GM19193 (cell line): Measurements from ENCODE around the gene SLC37A2.

ENCODE experiments used
- POLR2A ChIP-seq: IDR thresholded peaks from 4 replicates; pipeline ENCODE4 v1.6.1; 2011; ENCODE audit not compliant: insufficient read depth, insufficient read length; ENCODE audit errors: extremely low read depth

Gene SLC37A2

DNA sequence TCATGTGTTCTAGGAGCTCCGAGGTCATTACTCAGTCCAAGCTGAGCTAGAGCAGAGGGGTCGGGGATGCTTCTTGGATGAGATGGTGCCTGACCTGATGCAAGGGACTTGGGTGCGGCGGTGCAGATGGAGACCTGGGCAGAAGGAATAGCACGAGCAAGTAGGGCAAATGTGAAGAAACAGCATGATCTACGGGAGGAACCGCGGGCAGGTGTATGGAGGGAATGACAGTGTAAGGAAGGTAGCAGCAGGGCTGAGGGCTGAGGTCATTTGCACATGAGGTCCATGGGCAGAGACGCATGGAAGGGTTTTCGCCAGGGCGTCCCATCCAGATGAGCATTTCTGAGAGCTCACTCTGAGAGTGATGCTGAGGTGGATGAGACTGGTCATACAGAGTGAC, 14.9 kb downstream of the SLC37A2 start:
- TF ChIP-seq POLR2A, result no peak

DNA sequence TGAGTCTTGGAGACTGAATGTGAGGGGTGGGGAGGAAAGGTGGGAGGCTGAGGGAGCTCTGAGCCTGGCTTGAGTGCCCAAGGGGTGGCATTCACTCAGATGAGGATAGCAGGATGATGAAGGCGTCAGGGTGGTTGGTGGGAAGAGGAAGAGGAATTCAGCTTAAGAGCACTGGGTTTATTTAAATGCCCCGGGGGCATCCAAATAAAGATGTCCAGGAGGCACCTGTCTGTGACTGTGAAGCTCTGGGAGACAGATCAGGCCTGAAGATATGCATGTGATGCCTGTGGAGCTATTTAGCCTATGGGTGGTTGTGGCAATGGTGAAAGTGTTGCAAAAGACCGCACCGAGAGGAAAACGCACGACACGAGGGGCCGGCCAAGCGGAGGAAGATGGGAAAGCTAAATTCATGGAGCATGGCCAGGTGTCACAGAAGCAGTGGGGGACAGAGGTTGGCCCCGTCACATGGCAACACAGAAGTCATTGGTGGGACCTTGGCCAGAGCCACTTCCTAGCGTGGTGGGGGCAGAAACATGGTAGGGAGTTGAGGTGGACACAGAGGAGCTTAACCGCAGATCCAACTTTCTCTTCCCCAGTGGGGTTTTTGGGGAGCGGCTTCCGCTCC, 15.5 kb downstream of the SLC37A2 start:
- TF ChIP-seq POLR2A, result no peak

DNA sequence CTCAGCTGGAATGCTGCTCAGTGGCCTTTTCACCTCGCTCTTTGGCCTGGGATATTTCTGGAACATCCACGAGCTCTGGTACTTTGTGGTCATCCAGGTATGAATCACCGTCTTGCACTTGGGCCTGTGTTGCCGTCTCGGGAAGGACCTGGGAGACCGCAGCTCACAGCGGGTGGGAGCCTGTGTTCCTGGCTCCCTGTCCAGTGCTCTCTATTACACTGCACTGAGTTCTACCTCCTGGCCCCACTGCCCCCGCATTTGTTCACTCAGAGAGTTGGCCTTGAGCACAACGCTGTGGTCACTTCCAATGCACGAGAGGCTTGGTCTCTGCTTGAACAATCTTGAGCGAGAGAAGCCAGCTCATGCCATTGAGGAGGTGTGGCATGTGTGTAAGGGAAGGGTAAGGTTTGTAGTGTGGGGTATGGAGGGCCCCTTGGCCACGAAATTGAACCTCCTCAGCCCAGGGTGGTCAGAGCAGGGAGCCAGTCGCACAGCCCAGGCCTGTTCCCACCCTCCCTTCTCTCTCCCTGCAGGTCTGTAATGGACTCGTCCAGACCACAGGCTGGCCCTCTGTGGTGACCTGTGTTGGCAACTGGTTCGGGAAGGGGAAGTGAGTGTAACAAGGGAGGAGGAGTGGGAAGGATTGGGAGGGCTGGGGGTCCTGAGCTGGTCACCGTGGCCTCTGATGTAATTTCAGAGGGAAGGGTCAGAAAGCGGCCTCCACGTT, 16.2 kb downstream of the SLC37A2 start:
- TF ChIP-seq POLR2A, result no peak

DNA sequence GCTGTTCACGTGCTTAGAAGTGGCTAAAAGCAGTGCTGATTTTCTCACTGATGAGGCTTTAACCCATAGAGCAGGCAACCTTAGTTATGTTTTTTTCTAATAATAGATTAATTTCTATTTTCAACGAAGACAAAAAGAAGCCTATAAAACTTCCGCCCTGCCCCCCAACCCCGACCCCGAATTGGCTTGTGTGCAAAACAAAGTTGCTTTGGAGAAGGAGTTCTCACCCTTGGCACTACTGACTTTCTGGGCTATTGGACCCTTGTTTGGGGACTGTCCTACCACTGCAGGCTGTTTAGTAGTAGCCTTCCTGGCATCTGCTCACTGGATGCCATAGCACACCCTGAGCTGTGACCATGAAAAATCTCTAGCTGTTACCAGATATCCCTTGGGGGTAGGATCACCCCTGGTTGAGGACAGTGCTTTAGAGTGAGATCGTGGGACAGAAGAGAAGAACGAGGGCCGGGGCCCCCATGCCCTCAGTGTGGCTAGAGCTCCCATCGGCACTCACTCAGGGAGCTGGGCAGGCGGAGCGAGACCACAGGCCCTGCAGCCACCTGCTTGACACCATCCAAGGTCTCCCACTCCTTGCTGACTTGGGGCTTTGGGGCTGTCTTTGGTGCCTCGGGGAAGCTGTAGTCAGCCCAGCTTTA, 16.9 kb downstream of the SLC37A2 start:
- TF ChIP-seq POLR2A, result no peak

DNA sequence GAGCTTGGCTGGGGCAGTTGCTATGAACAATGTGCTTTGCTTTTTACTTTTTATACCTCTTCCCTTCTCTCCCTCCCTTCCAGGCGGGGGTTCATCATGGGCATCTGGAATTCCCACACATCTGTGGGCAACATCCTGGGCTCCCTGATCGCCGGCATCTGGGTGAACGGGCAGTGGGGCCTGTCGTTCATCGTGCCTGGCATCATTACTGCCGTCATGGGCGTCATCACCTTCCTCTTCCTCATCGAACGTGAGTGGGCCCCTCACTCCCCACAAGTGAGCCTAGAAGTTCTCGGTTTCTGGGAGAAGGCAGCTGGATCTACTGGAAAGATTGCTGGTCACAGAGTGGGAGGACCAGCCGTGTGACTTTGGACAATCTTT, 17.4 kb downstream of the SLC37A2 start:
- TF ChIP-seq POLR2A, result no peak

DNA sequence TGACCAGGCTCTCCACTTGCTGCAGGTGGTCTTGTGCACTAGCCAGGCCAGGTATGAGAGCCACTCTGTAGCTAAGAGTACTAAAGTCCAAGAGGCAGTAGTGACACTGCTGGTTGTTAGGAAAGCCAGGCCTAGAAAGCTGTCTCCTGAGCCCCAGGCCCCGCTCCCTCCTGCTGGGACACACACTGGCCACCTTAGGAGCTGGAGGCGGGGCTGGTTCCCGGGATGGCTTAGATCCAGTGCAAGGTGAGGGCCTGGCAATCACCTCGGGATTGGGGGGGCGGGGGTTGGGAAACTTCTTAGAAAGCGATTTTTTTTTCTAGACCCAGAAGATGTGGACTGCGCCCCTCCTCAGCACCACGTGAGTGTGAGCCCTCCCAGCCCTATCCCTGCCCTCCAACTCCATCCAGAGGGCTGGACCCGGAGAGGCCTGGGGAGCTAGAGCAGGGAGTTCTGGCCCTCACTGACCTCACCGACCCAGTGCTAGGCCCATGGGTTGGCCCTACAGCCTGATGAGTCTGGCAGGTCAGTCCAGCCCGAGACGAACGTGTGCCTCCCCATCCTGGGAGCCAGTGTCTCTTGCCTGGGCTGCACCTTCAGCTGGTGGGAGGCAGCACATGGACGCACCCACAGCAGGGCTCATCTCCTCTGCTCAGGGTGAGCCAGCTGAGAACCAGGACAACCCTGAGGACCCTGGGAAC, 18.1 kb downstream of the SLC37A2 start:
- no peak for TF ChIP-seq POLR2A

DNA sequence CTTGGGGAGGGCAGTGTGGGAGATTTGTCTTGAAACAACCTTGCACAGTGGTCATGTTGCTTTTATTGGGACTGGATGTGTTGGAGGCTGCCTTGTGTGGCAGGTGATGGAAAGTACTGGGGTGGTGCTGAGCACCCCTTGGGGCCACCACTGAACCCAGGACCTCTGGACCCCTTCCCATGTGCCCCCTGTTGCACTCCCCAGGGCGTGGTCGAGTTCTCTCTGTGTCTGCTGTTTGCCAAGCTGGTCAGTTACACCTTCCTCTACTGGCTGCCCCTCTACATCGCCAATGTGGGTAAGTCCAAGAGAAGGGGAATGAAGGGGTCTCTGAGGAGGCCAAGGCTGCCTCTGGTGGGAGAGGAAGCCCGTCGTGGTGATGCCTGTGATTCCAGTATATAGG, 18.9 kb downstream of the SLC37A2 start:
- TF ChIP-seq POLR2A, result no peak

DNA sequence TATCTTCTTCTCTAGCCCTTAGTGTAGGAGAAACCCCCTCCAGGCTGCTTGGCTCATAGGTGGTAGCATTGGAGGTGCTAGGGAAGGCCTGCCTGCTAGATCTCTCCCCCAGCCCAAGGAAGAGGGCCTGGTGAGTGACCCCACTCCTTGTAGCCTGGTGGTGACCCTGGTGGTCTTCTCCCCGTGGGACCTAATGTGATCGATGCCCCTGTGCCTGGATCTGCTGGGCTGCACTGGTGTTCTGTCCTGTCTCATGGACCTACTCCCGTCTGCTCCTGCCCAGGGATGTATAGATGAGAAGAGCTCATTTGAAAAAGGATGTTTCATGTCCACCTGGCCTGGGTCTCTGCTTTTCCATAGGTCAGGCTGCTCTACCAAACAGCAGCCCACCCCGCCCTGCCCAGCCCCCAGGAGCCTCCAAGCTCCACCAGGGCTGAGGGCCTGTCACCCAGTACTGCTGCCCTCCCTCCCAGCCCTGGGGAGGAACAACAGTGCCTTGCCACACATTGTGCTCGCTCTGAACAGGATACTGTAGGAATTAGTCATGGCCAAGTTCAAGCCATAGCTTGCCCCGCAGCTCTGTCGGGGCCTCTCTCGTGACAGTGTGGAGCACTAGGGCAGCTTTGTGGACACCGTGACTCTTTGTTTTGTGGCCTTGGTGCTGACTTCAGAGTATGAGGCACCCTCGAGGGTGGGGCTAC, 19.7 kb downstream of the SLC37A2 start:
- no peak for TF ChIP-seq POLR2A

DNA sequence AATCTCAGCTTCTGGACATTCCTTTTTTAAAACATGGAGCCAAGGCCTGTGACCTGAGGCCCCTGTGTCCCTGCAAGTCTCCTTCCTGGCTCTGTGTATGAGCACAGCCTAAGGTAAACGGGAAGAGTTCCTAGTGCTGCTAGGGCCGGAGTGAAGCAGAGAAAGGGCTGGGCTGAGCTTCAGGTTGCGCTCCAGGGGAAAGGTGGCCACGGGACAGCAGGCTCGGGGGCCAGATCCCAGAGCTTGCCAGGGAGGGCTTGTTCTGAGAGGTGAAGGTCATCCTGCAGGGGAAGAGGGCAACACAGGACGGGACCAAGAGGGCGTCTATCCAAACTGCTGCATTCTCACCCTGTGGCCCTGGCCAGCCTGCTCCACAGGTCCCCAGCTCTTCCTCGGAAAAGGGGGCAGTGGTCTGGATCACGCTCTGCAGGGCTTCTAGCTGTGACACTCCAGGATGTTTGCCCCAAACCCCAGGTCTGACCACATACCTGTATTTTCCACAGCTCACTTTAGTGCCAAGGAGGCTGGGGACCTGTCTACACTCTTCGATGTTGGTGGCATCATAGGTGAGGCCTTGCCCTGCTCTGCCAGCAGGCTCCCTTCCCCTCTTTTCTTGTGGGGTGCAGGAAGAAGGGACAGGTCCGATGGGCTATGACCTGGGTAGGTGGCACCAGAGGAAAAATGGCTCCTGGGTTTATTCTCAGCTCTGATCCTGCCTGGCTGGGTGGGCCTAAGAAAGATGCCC, 20.4 kb downstream of the SLC37A2 start:
- TF ChIP-seq POLR2A, result no peak

DNA sequence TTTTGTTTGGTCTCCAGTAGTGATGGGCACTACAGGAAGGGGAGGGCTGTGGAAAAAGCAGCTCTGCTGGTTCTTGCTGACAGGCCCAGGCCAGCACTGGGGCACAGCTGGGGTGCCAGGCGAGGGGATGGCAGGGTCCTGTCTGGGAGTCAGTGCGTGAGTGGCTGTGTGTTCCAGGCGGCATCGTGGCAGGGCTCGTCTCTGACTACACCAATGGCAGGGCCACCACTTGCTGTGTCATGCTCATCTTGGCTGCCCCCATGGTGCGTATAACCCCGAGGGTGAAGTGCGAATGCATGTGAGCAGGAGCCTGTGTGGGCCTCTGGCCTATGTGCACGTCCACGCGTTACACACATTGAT, 20.9 kb downstream of the SLC37A2 start:
- TF ChIP-seq POLR2A, result no peak

DNA sequence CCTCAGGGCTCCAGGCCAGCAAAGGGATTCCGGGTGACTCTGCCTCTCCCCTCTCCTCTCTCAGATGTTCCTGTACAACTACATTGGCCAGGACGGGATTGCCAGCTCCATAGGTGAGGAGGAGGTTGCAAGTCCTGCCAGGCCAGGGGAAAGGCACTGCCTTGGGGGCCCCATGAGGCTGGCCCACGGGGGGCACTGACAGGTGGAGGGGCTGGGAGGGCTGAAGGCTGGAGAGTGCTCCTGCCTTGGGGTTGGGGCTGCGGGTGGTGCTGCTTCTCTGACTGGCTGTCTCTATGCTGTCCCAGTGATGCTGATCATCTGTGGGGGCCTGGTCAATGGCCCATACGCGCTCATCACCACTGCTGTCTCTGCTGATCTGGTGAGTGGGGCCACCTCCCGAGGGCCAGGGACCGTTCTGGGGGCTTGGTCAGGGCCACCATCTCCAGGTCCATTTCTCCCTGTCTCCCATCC, 21.7 kb downstream of the SLC37A2 start:
- no peak for TF ChIP-seq POLR2A

DNA sequence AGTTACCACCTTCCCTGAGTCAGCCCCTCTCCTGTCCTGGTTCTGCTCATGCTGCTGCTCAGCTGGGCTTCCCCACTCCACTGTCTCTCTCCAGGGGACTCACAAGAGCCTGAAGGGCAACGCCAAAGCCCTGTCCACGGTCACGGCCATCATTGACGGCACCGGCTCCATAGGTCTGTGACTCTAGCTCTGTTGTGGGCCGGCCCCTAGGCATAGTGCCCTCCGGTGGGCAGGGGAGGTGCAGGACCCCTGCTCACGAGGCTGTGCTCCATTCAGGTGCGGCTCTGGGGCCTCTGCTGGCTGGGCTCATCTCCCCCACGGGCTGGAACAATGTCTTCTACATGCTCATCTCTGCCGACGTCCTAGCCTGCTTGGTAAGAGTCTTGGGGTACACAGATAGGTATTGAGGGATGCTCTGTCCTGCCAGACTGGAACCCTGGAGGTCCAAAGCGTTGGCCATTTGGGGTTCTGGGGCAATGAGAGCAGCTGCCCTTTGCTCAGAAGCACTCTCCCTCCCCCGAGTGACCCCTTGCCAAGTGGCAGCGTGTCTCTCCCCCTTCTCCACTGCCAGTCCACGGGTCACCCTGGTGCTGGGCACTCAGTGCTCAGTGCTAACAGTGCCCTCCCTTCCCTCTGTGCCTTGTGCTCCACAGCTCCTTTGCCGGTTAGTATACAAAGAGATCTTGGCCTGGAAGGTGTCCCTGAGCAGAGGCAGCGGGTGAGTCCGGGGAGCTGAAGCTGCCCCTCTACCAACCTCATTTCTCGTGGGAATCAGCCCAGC, 22.4 kb downstream of the SLC37A2 start:
- TF ChIP-seq POLR2A, result no peak

DNA sequence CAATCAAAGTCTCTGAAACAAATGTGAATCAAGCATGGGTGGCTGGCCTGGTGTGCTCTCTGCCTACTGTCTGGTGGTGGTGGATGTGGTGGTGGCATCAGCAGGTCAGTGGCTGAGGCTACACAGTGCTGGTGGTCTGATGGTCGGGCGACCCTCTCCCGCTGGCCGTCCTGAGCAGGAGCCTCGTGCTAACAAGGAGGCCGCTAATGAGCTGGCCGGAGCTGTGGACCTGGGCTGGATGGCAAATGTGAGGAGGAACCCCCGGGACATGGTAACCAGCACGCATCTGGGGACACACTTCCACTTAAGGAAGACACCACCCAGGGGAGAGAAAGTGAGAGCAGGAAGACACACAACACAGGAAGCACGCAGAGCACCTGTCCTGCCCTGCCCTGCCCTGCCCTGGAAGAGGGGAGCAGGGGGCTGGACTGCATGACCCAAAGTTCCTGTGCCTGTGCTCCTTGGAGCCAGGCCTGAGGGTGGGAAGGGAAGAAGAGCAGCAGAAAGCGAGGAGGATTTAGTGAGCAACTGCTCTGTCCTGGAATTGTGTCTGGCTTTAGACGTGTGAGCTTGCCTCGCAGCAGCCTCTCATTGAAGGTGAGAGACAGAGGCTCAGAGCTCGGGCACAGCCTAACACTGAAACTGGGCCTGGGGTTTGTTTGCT, 23.7 kb downstream of the SLC37A2 start:
- TF ChIP-seq POLR2A, result no peak
